GM10248 (cell line): ENCODE data around the gene RANBP6.

Experiments used
- CTCF ChIA-PET: fragments of 300-600 bp; sonication (Branson Sonifier 250); formaldehyde crosslinking; extraction: SDS; loops from one replicate; lab custom pipeline; 2021; ENCODE audit warnings: antibody characterized with exemption; lab: Yijun Ruan, JAX
- POLR2A ChIA-PET: fragments of 350-650 bp; sonication (Branson Sonifier 250); formaldehyde crosslinking; extraction: SDS; loops from one replicate; lab custom pipeline; 2020; ENCODE audit warnings: antibody characterized with exemption; lab: Yijun Ruan, JAX
- DNase-seq: peaks from one replicate; pipeline ENCODE4 v3.0.0; 2012; ENCODE audit errors: extremely low spot score
- CTCF ChIP-seq: IDR thresholded peaks from 2 replicates; pipeline ENCODE4 v1.5.1; 2012; ENCODE audit warnings: mild to moderate bottlenecking, low read depth; ENCODE audit errors: extremely low read depth, missing control alignments, control extremely low read depth

The RANBP6 gene

GRCh38 chr9:5988265-5988664 is 27.2 kb downstream of the RANBP6 start:
- DNase-seq, result no peak
- TF ChIP-seq CTCF, result no peak
- ChIA-PET POLR2A (no interaction called here), CTCF (interaction anchor here (1.1 to 2.0 kb wide), 3 partner anchors 10 to 66 kb away, joined by 3 to 6 read pairs (median 5); no protein-coding TSS in a partner anchor)

GRCh38 chr9:5983042-5983441 is 32.4 kb downstream of the RANBP6 start:
- ChIA-PET POLR2A (no interaction called here), CTCF (interaction anchor here (0.8 to 1.6 kb wide), 2 partner anchors 13 to 41 kb away, joined by 4 read pairs; no protein-coding TSS in a partner anchor)
- TF ChIP-seq CTCF, result no peak
- DNase-seq, result no peak

GRCh38 chr9:5982317-5982716 is 33.1 kb downstream of the RANBP6 start:
- ChIA-PET CTCF (interaction anchor here (0.8 to 1.6 kb wide), 2 partner anchors 13 to 42 kb away, joined by 4 read pairs; no protein-coding TSS in a partner anchor), POLR2A (no interaction called here)
- TF ChIP-seq CTCF, result no peak
- no peak for DNase-seq

- no peak for DNase-seq
- no peak for TF ChIP-seq CTCF
- CTCF ChIA-PET, result interaction anchor here (1.0 to 3.6 kb wide), 7 partner anchors 8 to 76 kb away, joined by 3 to 11 read pairs (median 5); no protein-coding TSS in a partner anchor
- POLR2A ChIA-PET, result no interaction called here
Observed at GRCh38 chr9:5978523-5978922, 36.9 kb downstream of the RANBP6 start.

GRCh38 chr9:5976674-5977397 is 38.6 kb downstream of the RANBP6 start:
- TF ChIP-seq CTCF, result peak; percentile 41

GRCh38 chr9:5971740-5972139 is 43.7 kb downstream of the RANBP6 start:
- DNase-seq, result no peak
- CTCF ChIA-PET, result no interaction called here
- POLR2A ChIA-PET, result no interaction called here
- no peak for TF ChIP-seq CTCF

More at GRCh38 chr9:5976674-5977397, 38.6 kb downstream of the RANBP6 start:
- POLR2A ChIA-PET, result interaction anchor here (1.0 kb wide), 1 partner anchor 31 kb away, joined by 3 read pairs; a partner anchor contains a TSS
- peak; percentile 32 for DNase-seq
- CTCF ChIA-PET, result interaction anchor here (0.9 to 3.6 kb wide), 8 partner anchors 9 to 144 kb away, joined by 3 to 11 read pairs (median 6); partner anchors contain the start of gene ERMP1
